ENCODE results near the gene PATJ. TPM values are rescaled to one million over a fixed set of nuclear protein-coding genes. Genes with fewer than 3 reads are reported as not detected.

PATJ gene
- total RNA-seq, 1 donor from 2014 or later = 56.2 TPM

- TF ChIP-seq CTCF (IDR thresholded peaks at IDR 0.05) = no peak
- intact Hi-C loops (cut with DNase I) = no loop called here
- DNase-seq = no peak
- ATAC-seq = no peak
- H3K36me3 ChIP-seq = no peaks in the 10 kb centered on the region
- no peaks in the 10 kb centered on the region for H3K4me1 ChIP-seq
- H3K27ac ChIP-seq = no peak overlapping the region
- no peaks in the 10 kb centered on the region for H3K27me3 ChIP-seq
- no peaks in the 10 kb centered on the region for H3K9me3 ChIP-seq
- H3K4me3 ChIP-seq = no peak overlapping the region
These were observed 9.6 kb upstream of the PATJ start for GRCh38 chr1:61732726-61733125.

GRCh38 chr1:61740751-61741700 is 1.3 kb upstream of the PATJ start:
- peak overlapping the region; percentile 96 for H3K27ac ChIP-seq
- H3K4me3 ChIP-seq = peak overlapping the region; percentile 82
- intact Hi-C loops (cut with DNase I) = no loop called here
- H3K9me3 ChIP-seq = no peaks in the 10 kb centered on the region
- H3K36me3 ChIP-seq = no peaks in the 10 kb centered on the region
- DNase-seq (no peak), ATAC-seq (no peak)
- no peak for TF ChIP-seq CTCF (IDR thresholded peaks at IDR 0.05)
- no peaks in the 10 kb centered on the region for H3K27me3 ChIP-seq
- H3K4me1 ChIP-seq = peaks cover 9% of the 10 kb centered on the region

GRCh38 chr1:61742620-61743430 is 545 bp downstream of the PATJ start:
- peak overlapping the region; percentile 96 for H3K27ac ChIP-seq
- intact Hi-C loops (cut with DNase I) = no loop called here
- H3K4me1 ChIP-seq = peaks cover 14% of the 10 kb centered on the region
- no peak for TF ChIP-seq CTCF (IDR thresholded peaks at IDR 0.05)
- peak; percentile 86 for ATAC-seq
- no peaks in the 10 kb centered on the region for H3K27me3 ChIP-seq
- DNase-seq = no peak
- no peaks in the 10 kb centered on the region for H3K9me3 ChIP-seq
- H3K4me3 ChIP-seq = peak overlapping the region; percentile 82
- H3K36me3 ChIP-seq = no peaks in the 10 kb centered on the region

- DNase-seq = no peak
These were observed 1.1 kb downstream of the PATJ start for GRCh38 chr1:61743431-61743705.

More at GRCh38 chr1:61743431-61743705, 1.1 kb downstream of the PATJ start:
- peak overlapping the region; percentile 96 for H3K27ac ChIP-seq
- peaks cover 14% of the 10 kb centered on the region for H3K4me1 ChIP-seq
- no peaks in the 10 kb centered on the region for H3K27me3 ChIP-seq
- intact Hi-C loops (cut with DNase I) = no loop called here
- TF ChIP-seq CTCF (IDR thresholded peaks at IDR 0.05) = no peak
- H3K36me3 ChIP-seq = no peaks in the 10 kb centered on the region
- H3K4me3 ChIP-seq = peak overlapping the region; percentile 82
- no peaks in the 10 kb centered on the region for H3K9me3 ChIP-seq
- no peak for ATAC-seq

All from upper lobe of right lung (tissue), 1 donor.